Neural progenitor cell (in vitro differentiated cells): ENCODE data around the gene FAM120A. TPM values are rescaled to one million over a fixed set of nuclear protein-coding genes. Genes with fewer than 3 reads are reported as not detected.
A peak's percentile ranks its signal among the peaks of the same experiment; 100 is the strongest.

Experiments
- DNase-seq: peaks from one replicate; pipeline ENCODE4 v3.0.0-alpha.2; 2016; ENCODE audit warnings: low spot score
- H2AFZ ChIP-seq: fragments of 200-600 bp; sonication (generic); replicated peaks from 2 replicates; pipeline ENCODE4 v1.6.1; 2016; ENCODE audit warnings: antibody characterized with exemption
- H3F3A ChIP-seq: fragments of 200-600 bp; sonication (generic); 2 replicates; pipeline ENCODE4 v1.6.1; 2016; ENCODE audit warnings: antibody characterized with exemption, low read depth
- H3K27ac ChIP-seq: fragments of 200-600 bp; sonication (generic); 2 replicates; pipeline ENCODE4 v1.5.1; 2016; ENCODE audit warnings: mild to moderate bottlenecking
- H3K27me3 ChIP-seq: fragments of 200-600 bp; sonication (generic); 2 replicates; pipeline ENCODE4 v1.6.1; 2016; ENCODE audit warnings: mild to moderate bottlenecking, moderate library complexity
- H3K36me3 ChIP-seq: fragments of 200-600 bp; sonication (generic); 2 replicates; pipeline ENCODE4 v1.5.1; 2016
- H3K4me1 ChIP-seq: fragments of 200-600 bp; sonication (generic); 2 replicates; pipeline ENCODE4 v1.6.1; 2016; ENCODE audit warnings: mixed run types
- H3K4me2 ChIP-seq: fragments of 200-600 bp; sonication (generic); 2 replicates; pipeline ENCODE4 v1.6.1; 2016
- H3K4me3 ChIP-seq: fragments of 200-600 bp; sonication (generic); 2 replicates; pipeline ENCODE4 v1.5.1; 2016
- H3K79me2 ChIP-seq: fragments of 200-600 bp; sonication (generic); 2 replicates; pipeline ENCODE4 v1.6.1; 2016; ENCODE audit warnings: low read depth
- H3K9ac ChIP-seq: fragments of 200-600 bp; sonication (generic); 2 replicates; pipeline ENCODE4 v1.6.1; 2016
- H3K9me3 ChIP-seq: fragments of 200-600 bp; sonication (generic); 2 replicates; pipeline ENCODE4 v1.5.1; 2016; ENCODE audit warnings: low read depth
- H4K20me1 ChIP-seq: fragments of 200-600 bp; sonication (generic); 2 replicates; pipeline ENCODE4 v1.6.1; 2016; ENCODE audit warnings: low read depth
- H3K27ac Mint-ChIP-seq: 3 replicates; pipeline ENCODE4 v1.8.0; 2021; ENCODE audit warnings: mixed read lengths
- H3K27me3 Mint-ChIP-seq: 2 replicates; pipeline ENCODE4 v1.8.0; 2022; ENCODE audit warnings: low read depth, mild to moderate bottlenecking, inconsistent platforms, moderate library complexity, mixed read lengths; ENCODE audit not compliant: insufficient read depth
- H3K36me3 Mint-ChIP-seq: 3 replicates; pipeline ENCODE4 v1.8.0; 2021; ENCODE audit warnings: mixed read lengths
- H3K4me1 Mint-ChIP-seq: 3 replicates; pipeline ENCODE4 v1.8.0; 2021; ENCODE audit warnings: mixed read lengths
- H3K4me3 Mint-ChIP-seq: 3 replicates; pipeline ENCODE4 v1.8.0; 2021; ENCODE audit warnings: mild to moderate bottlenecking, moderate library complexity, mixed read lengths
- H3K9me3 Mint-ChIP-seq: 3 replicates; pipeline ENCODE4 v1.8.0; 2020; ENCODE audit warnings: mixed read lengths
- CTCF ChIP-seq: fragments of 200-600 bp; sonication (generic); IDR thresholded peaks from 2 replicates; pipeline ENCODE4 v1.5.1; 2017; ENCODE audit warnings: antibody characterized with exemption, mild to moderate bottlenecking
- EZH2 ChIP-seq: fragments of 200-600 bp; sonication (generic); IDR thresholded peaks from 2 replicates; pipeline ENCODE4 v1.6.1; 2017; ENCODE audit warnings: antibody characterized with exemption, mild to moderate bottlenecking, moderate library complexity
- EZH2phosphoT487 ChIP-seq: fragments of 200-600 bp; sonication (generic); IDR thresholded peaks from 2 replicates; pipeline ENCODE4 v1.6.1; 2017; ENCODE audit warnings: antibody characterized with exemption
- total RNA-seq: library from RNA; depleted of rRNA; stranded (reverse); fragments of >200 nt; gene quantifications from 2 replicates; pipeline ENCODE4 v1.2.3, GENCODE V29; 2015; ENCODE audit warnings: low replicate concordance

Gene FAM120A
- total RNA-seq, 1 donor from 2014 or later: 17.2 TPM

- H3K4me3 ChIP-seq: no peak overlapping the region
- no peaks in the 10 kb centered on the region for H3K36me3 ChIP-seq
- peaks cover 6% of the 10 kb centered on the region for H3K4me1 ChIP-seq
- Mint-ChIP-seq H3K27ac (peak overlapping the region; percentile 25), H3K9me3 (no peaks in the 10 kb centered on the region), H3K4me3 (no peak overlapping the region), H3K27me3 (peaks cover 2% of the 10 kb centered on the region), H3K4me1 (peaks cover 8% of the 10 kb centered on the region), H3K36me3 (peaks cover 20% of the 10 kb centered on the region)
- H3K4me2 ChIP-seq: no peak overlapping the region
- TF ChIP-seq EZH2phosphoT487: no peak
- TF ChIP-seq EZH2: no peak
- no peak for TF ChIP-seq CTCF
- no peak overlapping the region for H3K9ac ChIP-seq
- H3K9me3 ChIP-seq: no peaks in the 10 kb centered on the region
- H2AFZ ChIP-seq: no peak overlapping the region
- H3K27ac ChIP-seq: no peak overlapping the region
- no peaks in the 10 kb centered on the region for H3K27me3 ChIP-seq
- DNase-seq: no peak
- H3F3A ChIP-seq: no peaks in the 10 kb centered on the region
- H3K79me2 ChIP-seq: no peaks in the 10 kb centered on the region
- H4K20me1 ChIP-seq: no peaks in the 10 kb centered on the region
These were observed 107.0 kb downstream of the FAM120A start for GRCh38 chr9:93558503-93558902.

- no peak for DNase-seq
- H3K27me3 ChIP-seq: no peaks in the 10 kb centered on the region
- peaks cover 20% of the 10 kb centered on the region for H3K36me3 Mint-ChIP-seq
These were observed 109.5 kb downstream of the FAM120A start for GRCh38 chr9:93560991-93561390.

GRCh38 chr9:93562157-93562556 lies 110.7 kb downstream of the FAM120A start:
- peaks cover 15% of the 10 kb centered on the region for H3K36me3 Mint-ChIP-seq
- Histone ChIP-seq H3K27me3 (no peaks in the 10 kb centered on the region), H3K36me3 (no peaks in the 10 kb centered on the region)

More at GRCh38 chr9:93560991-93561390, 109.5 kb downstream of the FAM120A start:
- peaks cover 9% of the 10 kb centered on the region for H3F3A ChIP-seq
- no peaks in the 10 kb centered on the region for H4K20me1 ChIP-seq
- no peaks in the 10 kb centered on the region for H3K79me2 ChIP-seq
- peaks cover 2% of the 10 kb centered on the region for H3K27me3 Mint-ChIP-seq
- no peak overlapping the region for H3K4me2 ChIP-seq
- peaks cover 9% of the 10 kb centered on the region for H3K4me1 Mint-ChIP-seq
- H3K9ac ChIP-seq: no peak overlapping the region
- H2AFZ ChIP-seq: no peak overlapping the region
- H3K9me3 ChIP-seq: no peaks in the 10 kb centered on the region
- no peaks in the 10 kb centered on the region for H3K36me3 ChIP-seq
- H3K4me3 Mint-ChIP-seq: no peak overlapping the region
- H3K9me3 Mint-ChIP-seq: no peaks in the 10 kb centered on the region
- no peak overlapping the region for H3K27ac ChIP-seq
- peaks cover under 1% of the 10 kb centered on the region for H3K4me1 ChIP-seq
- no peak overlapping the region for H3K27ac Mint-ChIP-seq
- no peak for TF ChIP-seq EZH2phosphoT487
- no peak for TF ChIP-seq EZH2
- no peak for TF ChIP-seq CTCF
- H3K4me3 ChIP-seq: no peak overlapping the region

More at GRCh38 chr9:93562157-93562556, 110.7 kb downstream of the FAM120A start:
- TF ChIP-seq EZH2phosphoT487 (no peak), EZH2 (no peak), CTCF (no peak)
- no peaks in the 10 kb centered on the region for H3K9me3 Mint-ChIP-seq
- no peak overlapping the region for H3K27ac Mint-ChIP-seq
- Histone ChIP-seq H3K27ac (no peak overlapping the region), H3K9me3 (no peaks in the 10 kb centered on the region), H2AFZ (no peak overlapping the region), H3K4me3 (no peak overlapping the region), H3K9ac (no peak overlapping the region), H3K79me2 (no peaks in the 10 kb centered on the region), H4K20me1 (no peaks in the 10 kb centered on the region), H3K4me1 (peaks cover 3% of the 10 kb centered on the region), H3K4me2 (no peak overlapping the region), H3F3A (peaks cover 17% of the 10 kb centered on the region)
- no peak for DNase-seq
- peaks cover 14% of the 10 kb centered on the region for H3K4me1 Mint-ChIP-seq
- H3K4me3 Mint-ChIP-seq: no peak overlapping the region
- peaks cover 2% of the 10 kb centered on the region for H3K27me3 Mint-ChIP-seq
